Glomerular visceral epithelial cell (primary cell): Measurements from ENCODE around the gene ZNF215.
"Not testable (repeated sequence)": the region's sequence is repeated elsewhere in the genome, so short reads cannot be mapped to it uniquely, and the experiment has no call there.

ENCODE experiments used
- DNase-seq: peaks from one replicate; pipeline ENCODE4 v3.0.0-alpha.2; 2016; ENCODE audit errors: extremely low spot score

The ZNF215 gene

GRCh38 chr11:6926208-6927029 is at the start of gene ZNF215:
Gene ZNF215, plus strand, starts transcription at chr11:6926426. Its CDS starts 5,847 bp downstream, at chr11:6932273.
- DNase-seq: peak; percentile 86

DNA sequence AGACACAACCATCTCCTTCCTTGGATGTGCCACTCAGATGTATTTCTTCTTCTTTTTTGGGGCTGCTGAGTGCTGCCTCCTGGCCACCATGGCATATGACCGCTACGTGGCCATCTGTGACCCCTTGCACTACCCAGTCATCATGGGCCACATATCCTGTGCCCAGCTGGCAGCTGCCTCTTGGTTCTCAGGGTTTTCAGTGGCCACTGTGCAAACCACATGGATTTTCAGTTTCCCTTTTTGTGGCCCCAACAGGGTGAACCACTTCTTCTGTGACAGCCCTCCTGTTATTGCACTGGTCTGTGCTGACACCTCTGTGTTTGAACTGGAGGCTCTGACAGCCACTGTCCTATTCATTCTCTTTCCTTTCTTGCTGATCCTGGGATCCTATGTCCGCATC is 49.3 kb upstream of the ZNF215 start:
- no peak for DNase-seq

DNA sequence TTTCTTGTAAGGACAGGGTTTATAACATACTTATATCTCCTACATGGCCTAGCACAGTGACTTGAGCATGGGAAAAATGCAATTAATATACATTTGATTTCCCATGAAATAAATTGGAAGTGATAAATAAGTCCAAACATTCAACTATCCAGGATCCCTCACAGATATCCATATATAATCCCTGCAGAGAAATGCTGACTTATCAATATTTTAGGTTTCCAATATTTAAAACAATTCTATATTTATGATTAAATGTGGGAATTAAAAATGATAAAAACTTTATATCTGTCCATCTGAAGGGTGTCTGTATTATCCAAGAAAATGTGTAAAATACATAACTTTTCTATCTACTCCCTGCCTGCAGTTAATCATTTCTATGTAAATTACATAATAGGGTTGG is 43.5 kb upstream of the ZNF215 start:
- no peak for DNase-seq

DNA sequence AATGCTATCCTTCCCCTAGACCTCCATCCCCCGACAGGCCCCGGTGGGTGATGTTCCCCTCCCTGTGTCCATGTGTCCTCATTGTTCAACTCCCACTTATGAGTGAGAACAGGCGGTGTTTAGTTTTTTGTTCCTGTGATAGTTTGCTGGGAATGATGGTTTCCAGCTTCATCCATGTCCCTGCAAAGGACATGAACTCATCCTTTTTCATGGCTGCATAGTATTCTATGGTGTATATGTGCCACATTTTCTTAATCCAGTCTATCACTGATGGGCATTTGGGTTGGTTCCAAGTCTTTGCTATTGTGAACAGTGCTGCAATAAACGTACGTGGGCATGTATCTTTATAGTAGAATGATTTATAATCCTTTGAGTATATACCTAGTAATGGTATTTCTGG is 38.5 kb upstream of the ZNF215 start:
- not testable (repeated sequence) for DNase-seq

DNA sequence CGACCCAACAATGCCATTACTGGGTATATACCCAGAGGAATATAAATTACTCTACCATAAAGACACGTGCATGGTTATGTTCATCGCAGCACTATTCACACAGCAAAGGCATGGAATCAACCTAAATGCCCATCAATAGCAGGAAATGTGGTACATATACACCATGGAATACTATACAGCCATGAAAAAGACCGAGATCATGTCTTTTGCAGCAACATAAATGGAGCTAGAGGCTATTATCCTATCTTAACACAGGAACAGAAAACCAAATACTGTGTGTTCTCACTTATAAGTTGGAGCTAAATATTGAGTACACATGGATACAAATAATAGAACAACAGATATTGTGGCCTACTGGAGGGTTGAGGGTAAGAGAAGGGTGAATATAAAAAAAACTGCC is 37.4 kb upstream of the ZNF215 start:
- no peak for DNase-seq

GRCh38 chr11:6889835-6890234 is 36.4 kb upstream of the ZNF215 start:
- DNase-seq: no peak

DNA sequence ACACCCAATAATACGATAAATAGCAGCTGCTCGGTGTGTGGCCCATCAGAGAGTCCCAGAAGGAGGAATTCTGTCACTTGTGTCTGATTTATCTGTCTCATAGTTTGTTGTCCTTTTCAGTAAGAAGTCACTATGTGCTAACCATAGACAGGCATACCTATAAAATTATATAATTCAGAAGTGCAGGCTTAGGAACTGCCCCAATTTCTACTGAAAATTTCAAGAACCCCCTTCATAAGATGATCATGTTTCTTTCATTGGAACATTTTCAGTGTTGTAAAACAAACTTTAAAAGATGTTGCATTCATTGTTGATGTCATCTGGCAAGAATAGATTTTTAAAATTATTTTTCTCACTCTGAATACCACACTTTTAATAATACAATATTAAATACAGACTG is 33.8 kb upstream of the ZNF215 start, which contains the start of gene OR2D2:
Gene OR2D2, minus strand, starts transcription at position 101 of the 400 bp plus-strand sequence. Its CDS starts 0 bp downstream, at position 101.
- no peak for DNase-seq

GRCh38 chr11:6894097-6894496 is 32.1 kb upstream of the ZNF215 start:
- no peak for DNase-seq

GRCh38 chr11:6895010-6895409 is 31.2 kb upstream of the ZNF215 start:
- DNase-seq: no peak

DNA sequence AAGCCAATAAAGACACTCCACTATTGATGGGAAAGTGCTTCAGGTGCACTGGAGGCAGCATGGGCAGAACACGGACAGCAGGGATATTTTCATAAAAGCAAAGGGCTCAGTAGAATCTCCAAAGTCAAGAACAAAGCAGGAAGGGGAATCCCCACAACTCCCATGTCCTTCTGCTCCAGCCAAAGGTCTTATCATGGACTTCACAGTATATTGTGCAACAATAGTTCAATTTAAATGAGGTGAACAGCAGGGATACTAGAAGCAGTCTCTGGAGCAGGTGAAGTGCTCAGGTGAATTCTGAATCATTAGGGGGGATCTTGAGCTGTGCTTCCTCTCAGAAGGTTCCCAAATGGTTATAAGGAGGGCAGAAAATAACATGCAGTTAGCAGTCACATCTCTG is 27.3 kb upstream of the ZNF215 start:
- DNase-seq: no peak

- DNase-seq: no peak
Measured at GRCh38 chr11:6900327-6900999, 25.8 kb upstream of the ZNF215 start.

- DNase-seq: not testable (repeated sequence)
Measured at GRCh38 chr11:6904804-6905203, 21.4 kb upstream of the ZNF215 start.

DNA sequence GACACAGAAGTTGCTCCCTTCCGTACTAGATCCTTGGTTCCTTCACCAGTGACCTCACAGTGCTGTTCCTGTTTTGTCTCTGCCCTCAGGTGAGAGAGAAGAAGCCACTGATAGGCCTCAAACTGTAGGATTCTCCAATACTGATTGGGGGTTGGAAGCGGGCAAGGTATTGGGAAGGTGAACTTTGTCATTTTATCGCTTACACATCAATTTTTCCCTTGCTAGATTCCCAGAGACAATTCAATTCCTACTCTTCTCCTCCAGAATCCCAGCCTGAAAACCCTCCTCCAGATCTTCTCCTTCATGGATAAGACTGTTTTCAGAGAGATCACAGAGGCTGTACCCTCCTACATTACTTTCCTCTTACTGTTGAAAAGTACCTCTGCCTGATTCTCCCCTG is 14.8 kb upstream of the ZNF215 start:
- DNase-seq: no peak

DNA sequence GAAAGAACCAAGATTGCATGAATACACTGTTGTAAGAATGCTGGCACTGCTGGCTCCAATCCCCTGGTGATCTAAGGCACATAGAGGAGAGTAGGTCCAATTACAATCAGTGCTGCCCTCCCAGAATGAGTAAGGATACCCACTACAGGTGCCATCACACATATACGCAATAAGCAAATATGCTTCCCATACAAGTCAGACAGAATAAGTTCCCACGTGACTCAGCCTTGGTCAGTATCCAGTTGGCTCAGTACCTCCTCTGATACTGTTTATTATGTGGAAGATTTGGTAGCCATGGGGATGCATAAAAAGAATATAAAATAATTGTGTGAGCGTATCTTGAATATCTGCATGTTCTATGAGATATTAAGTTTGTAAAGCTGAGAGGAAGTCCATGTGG is 14.3 kb upstream of the ZNF215 start:
- no peak for DNase-seq

- DNase-seq: no peak
Measured at GRCh38 chr11:6919698-6920097, 6.5 kb upstream of the ZNF215 start.

DNA sequence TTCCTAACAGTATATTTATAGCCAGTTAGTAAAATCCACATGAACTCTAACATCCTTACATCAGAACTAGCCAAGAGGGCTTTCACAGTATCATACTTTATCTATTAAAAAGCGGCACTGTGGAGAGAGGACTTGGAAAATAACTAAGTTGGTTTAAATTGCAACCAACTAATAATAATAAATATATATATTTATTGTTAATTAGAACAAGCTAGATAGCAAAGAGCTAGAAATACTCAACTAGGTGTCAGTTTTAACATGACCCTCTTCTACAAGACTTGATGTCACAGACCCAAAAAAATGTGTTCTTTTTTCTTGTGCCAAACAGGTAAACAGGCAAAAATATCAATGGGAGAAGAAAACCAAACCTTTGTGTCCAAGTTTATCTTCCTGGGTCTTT is 5.5 kb upstream of the ZNF215 start, which contains the start of gene OR2D3:
Gene OR2D3, plus strand, starts transcription at position 301 of the 400 bp plus-strand sequence. Its CDS starts 0 bp downstream, at position 301.
- no peak for DNase-seq

DNA sequence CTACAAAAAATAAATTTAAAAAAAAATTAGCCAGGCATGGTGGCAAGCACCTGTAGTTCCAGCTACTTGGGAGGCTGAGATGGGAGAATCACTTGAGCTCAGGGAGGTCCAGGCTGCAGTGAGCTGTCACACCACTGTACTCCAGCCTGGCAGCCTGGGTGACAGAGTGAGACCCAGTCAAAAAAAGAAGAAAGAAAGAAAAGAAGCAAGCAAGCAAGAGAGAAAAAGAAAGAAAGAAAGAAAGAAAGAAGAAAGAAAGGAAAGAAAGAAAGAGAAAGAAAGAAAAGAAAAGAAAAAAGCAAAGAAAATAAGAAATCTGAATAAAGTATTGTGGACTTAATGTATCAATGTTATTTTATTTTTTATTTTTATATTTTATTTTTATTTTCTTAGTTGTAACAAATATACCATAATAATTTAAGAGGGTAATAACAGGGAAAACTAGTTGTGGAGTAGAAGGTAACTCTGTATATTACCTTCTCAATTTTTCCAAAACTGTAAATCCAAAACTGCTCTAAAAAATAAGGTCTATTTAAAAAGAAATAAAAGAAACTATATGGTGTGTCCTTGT is 1.1 kb upstream of the ZNF215 start:
- DNase-seq: no peak

- peak; percentile 18 for DNase-seq
Measured at GRCh38 chr11:6925636-6926207, 504 bp upstream of the ZNF215 start.

GRCh38 chr11:6927030-6927617 is 898 bp downstream of the ZNF215 start:
- DNase-seq: no peak

DNA sequence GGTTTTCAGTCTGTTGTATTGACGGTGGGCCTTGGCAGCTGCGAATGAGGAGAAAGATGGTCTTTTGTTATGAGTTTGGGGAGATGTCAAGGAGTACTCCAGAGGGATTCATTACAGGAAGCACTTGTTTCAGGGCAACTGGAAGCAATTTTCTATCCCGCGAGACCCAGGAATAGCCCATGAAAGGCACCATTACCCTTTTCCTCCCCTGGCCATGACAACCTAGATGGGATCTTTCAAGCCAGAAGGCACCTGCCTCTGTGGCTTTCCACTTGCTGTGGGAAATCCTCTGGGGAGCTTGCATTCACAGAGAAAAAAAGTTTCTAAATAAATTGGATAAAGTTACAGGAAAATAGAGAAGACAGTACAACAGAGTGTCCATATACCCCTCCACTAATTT is 2.7 kb downstream of the ZNF215 start:
- DNase-seq: no peak

GRCh38 chr11:6931146-6931713 is 5.0 kb downstream of the ZNF215 start:
- no peak for DNase-seq

DNA sequence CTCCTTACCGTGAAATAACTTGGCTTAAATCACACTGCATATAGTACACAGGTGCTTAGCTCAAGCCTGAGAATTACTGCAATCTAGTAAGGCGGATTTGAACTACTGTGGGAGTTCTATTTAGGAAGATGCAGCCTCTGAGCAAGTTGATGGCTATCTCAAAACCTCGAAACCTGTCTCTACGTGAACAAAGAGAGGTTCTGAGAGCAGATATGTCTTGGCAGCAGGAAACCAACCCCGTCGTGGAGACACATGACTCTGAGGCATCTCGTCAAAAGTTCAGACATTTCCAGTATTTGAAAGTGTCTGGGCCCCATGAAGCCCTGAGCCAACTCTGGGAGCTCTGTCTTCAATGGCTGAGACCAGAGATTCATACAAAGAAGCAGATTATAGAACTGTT is 5.9 kb downstream of the ZNF215 start:
- DNase-seq: no peak
